Measurements from ENCODE around the gene RPL35. TPM values are rescaled to one million over a fixed set of nuclear protein-coding genes. Genes with fewer than 3 reads are reported as not detected.

RPL35 gene
- total RNA-seq, 2 experiments from 2014 or later, result 2,088 to 2,142 TPM

- Mint-ChIP-seq H3K27ac (no peak overlapping the region), H3K27me3 (no peaks in the 10 kb centered on the region), H3K4me3 (no peak overlapping the region), H3K9me3 (no peaks in the 10 kb centered on the region), H3K4me1 (ENCODE audit: low read depth) (no peaks in the 10 kb centered on the region), H3K36me3 (ENCODE audit: low read depth) (no peaks in the 10 kb centered on the region)
- H3K36me3 ChIP-seq (ENCODE audit: insufficient read depth, low read length), result no peaks in the 10 kb centered on the region
- H3K27ac ChIP-seq (ENCODE audit: low read depth in 1 of 2, low read length in 2 of 2), result no peak overlapping the region
- POLR2A ChIA-PET, result no interaction called here
- CTCF ChIA-PET, result no interaction called here
- no peak for ATAC-seq (ENCODE audit: poor library complexity)
- no peak for DNase-seq
- H3K4me1 ChIP-seq (ENCODE audit: insufficient read depth, low read length), result no peaks in the 10 kb centered on the region
- no peaks in the 10 kb centered on the region for H3K9me3 ChIP-seq (ENCODE audit: control insufficient read depth in 1 of 2, insufficient read depth in 1 of 2, low read length in 2 of 2)
- intact Hi-C loops (cut with DNase I, micrococcal nuclease), result no loop called here
- no peak overlapping the region for H3K4me3 ChIP-seq (ENCODE audit: low read length)
- H3K27me3 ChIP-seq (ENCODE audit: control insufficient read depth in 1 of 2, insufficient read depth in 2 of 2, low read length in 2 of 2), result peaks cover 0 to 2% of the 10 kb centered on the region in 2 experiments
- TF ChIP-seq CTCF (IDR thresholded peaks at IDR 0.05), result no peak
These were observed 32.5 kb downstream of the RPL35 start for GRCh38 chr9:124829334-124829669.

DNA sequence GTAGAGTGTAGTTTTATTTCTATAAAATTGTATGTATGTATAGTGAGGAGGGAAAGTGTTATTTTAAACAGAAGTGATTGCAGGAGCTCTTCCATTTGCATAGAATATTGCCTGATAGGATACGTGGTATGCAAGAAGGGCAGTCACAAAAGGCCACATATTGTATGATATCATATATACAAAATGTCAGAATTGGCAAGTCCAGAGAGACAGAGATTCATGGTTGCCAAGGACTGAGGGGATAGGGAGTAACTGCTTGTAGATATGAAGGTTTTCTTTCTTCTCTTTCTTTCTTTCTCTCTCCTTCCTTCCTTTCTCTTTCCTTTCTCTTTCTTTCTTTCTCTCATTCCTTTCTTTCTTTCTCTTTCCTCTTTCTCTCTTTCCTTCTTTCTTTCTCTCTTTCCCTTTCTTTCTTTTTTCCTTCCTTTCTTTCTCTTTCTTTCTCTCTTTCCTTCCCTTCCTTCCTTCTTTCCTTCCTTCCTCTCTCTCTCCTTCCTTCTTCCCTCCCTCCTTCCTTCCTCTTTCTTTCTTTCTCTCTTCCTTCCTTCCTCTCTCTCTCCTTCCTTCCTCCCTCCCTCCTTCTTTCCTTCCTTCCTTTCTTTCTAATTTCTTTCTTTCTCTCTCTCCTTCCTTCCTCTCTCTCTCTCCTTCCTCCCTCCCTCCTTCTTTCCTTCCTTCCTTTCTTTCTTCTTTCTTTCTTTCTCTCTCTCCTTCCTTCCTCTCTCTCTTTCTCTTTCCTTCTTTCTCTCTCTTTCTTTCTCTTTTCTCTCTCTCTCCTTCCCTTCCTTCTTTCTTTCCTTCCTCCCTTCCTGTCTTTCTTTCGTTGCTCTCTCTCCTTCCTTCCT lies 33.0 kb downstream of the RPL35 start:
- Mint-ChIP-seq H3K27me3 (no peaks in the 10 kb centered on the region), H3K27ac (no peak overlapping the region), H3K4me1 (ENCODE audit: low read depth) (no peaks in the 10 kb centered on the region), H3K9me3 (no peaks in the 10 kb centered on the region), H3K4me3 (no peak overlapping the region), H3K36me3 (ENCODE audit: low read depth) (no peaks in the 10 kb centered on the region)
- Histone ChIP-seq H3K36me3 (ENCODE audit: insufficient read depth, low read length) (no peaks in the 10 kb centered on the region), H3K4me1 (ENCODE audit: insufficient read depth, low read length) (no peaks in the 10 kb centered on the region), H3K4me3 (ENCODE audit: low read length) (no peak overlapping the region), H3K27ac (ENCODE audit: low read depth in 1 of 2, low read length in 2 of 2) (no peak overlapping the region), H3K9me3 (ENCODE audit: control insufficient read depth in 1 of 2, insufficient read depth in 1 of 2, low read length in 2 of 2) (no peaks in the 10 kb centered on the region), H3K27me3 (ENCODE audit: control insufficient read depth in 1 of 2, insufficient read depth in 2 of 2, low read length in 2 of 2) (peaks cover 0 to 2% of the 10 kb centered on the region in 2 experiments)
- TF ChIP-seq CTCF (IDR thresholded peaks at IDR 0.05), result no peak
- no peak for DNase-seq
- intact Hi-C loops (cut with DNase I, micrococcal nuclease), result no loop called here
- CTCF ChIA-PET, result no interaction called here
- POLR2A ChIA-PET, result no interaction called here
- ATAC-seq (ENCODE audit: poor library complexity), result no peak

- ATAC-seq (ENCODE audit: poor library complexity) (no peak), DNase-seq (no peak)
- Histone ChIP-seq H3K36me3 (ENCODE audit: insufficient read depth, low read length) (no peaks in the 10 kb centered on the region), H3K4me1 (ENCODE audit: insufficient read depth, low read length) (peaks cover 4% of the 10 kb centered on the region), H3K27me3 (ENCODE audit: control insufficient read depth in 1 of 2, insufficient read depth in 2 of 2, low read length in 2 of 2) (peaks cover 0 to 2% of the 10 kb centered on the region in 2 experiments), H3K9me3 (ENCODE audit: control insufficient read depth in 1 of 2, insufficient read depth in 1 of 2, low read length in 2 of 2) (no peaks in the 10 kb centered on the region), H3K27ac (ENCODE audit: low read depth in 1 of 2, low read length in 2 of 2) (no peak overlapping the region), H3K4me3 (ENCODE audit: low read length) (no peak overlapping the region)
- no peak for TF ChIP-seq CTCF (IDR thresholded peaks at IDR 0.05)
- intact Hi-C loops (cut with DNase I, micrococcal nuclease), result no loop called here
- H3K4me1 Mint-ChIP-seq (ENCODE audit: low read depth), result no peaks in the 10 kb centered on the region
- ChIA-PET CTCF (no interaction called here), POLR2A (no interaction called here)
- no peaks in the 10 kb centered on the region for H3K36me3 Mint-ChIP-seq (ENCODE audit: low read depth)
- H3K27me3 Mint-ChIP-seq, result peaks cover 14% of the 10 kb centered on the region
- no peaks in the 10 kb centered on the region for H3K9me3 Mint-ChIP-seq
- H3K27ac Mint-ChIP-seq, result no peak overlapping the region
- no peak overlapping the region for H3K4me3 Mint-ChIP-seq
These were observed 40.8 kb downstream of the RPL35 start for GRCh38 chr9:124820698-124821623.

Data from CD4-positive, alpha-beta T cell (primary cell).